Lower lobe of right lung (tissue), 2 donors: ENCODE data around the gene NAT8L. TPM values are rescaled to one million over a fixed set of nuclear protein-coding genes. Genes with fewer than 3 reads are reported as not detected.

Experiments used
- ATAC-seq, 2 donors: fragments of 200-7000 bp; cut with Tn5 transposase; one replicate each; pipeline ENCODE4 v1.9.1; 2020 to 2022; ENCODE audit warnings: mild to moderate bottlenecking in 2 of 2, moderate library complexity in 2 of 2
- DNase-seq: peaks from one replicate; pipeline ENCODE4 v3.0.0-alpha.2; 2020
- H3K27ac ChIP-seq: fragments of 200-600 bp; one replicate; pipeline ENCODE4 v1.8.0; 2022
- H3K27me3 ChIP-seq: fragments of 200-600 bp; one replicate; pipeline ENCODE4 v1.8.0; 2022; ENCODE audit warnings: low read depth
- H3K36me3 ChIP-seq: fragments of 200-600 bp; one replicate; pipeline ENCODE4 v1.8.0; 2022; ENCODE audit warnings: mild to moderate bottlenecking
- H3K4me1 ChIP-seq: fragments of 200-600 bp; one replicate; pipeline ENCODE4 v1.8.0; 2022
- H3K4me3 ChIP-seq: fragments of 200-600 bp; one replicate; pipeline ENCODE4 v1.8.0; 2022; ENCODE audit warnings: mild to moderate bottlenecking
- H3K9me3 ChIP-seq: fragments of 200-600 bp; one replicate; pipeline ENCODE4 v1.8.0; 2022
- intact Hi-C: fragments of 100-400 bp; cut with DNase I; formaldehyde crosslinking; loops from one replicate; pipeline ENCODE4 v1.11.0; 2022
- total RNA-seq: library from RNA; stranded (reverse); fragmentation: NEBNext Ultra II Directional; extraction: Animal tissue kit (Norgen Biotek cat#: 25700); gene quantifications from one replicate; pipeline ENCODE4 v1.2.1, GENCODE V29; 2021
- TF ChIP-seq, protein P1 (sequence below): fragments of 200-600 bp; IDR thresholded peaks from one replicate; pipeline ENCODE4 v1.8.0; 2022; ENCODE audit warnings: antibody characterized with exemption, mild to moderate bottlenecking
- donor health status: DM: no; HTN: yes; CAD: no; lungs with severe emphysema.

NAT8L gene
- total RNA-seq, 1 donor from 2014 or later: 0.24 TPM

DNA sequence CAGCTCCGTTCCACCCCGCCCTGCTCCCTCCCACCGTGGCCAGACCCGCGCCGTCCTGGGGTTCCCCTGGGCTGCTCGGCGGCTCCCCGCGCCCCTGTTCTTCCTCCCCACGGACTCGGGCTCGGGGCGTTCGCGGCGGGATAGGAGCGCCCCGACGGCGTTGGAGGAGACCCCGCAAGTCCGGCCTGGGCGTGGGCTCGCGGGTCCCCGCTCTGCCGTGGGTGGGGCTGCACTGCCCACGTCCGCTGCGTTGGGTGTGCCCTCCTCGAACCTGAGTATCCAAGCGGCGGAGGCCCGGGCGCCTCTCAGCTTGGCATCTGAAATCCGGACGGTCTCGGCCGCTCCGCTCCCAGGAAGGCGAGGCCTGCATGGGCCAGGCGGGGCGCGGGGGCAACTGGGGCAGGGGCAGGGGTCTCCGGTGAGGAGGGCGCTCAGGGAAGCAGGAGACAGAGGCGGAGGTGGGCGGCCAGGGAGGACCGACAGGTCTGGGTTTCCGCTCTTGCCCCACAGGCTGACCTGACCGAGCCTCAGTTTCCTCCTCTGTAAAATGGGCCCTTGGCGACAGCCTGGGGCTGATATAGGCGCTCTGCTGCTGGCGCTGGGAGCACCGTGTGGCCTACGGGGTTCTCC lies 12.0 kb upstream of the NAT8L start:
- intact Hi-C loops: no loop called here
- Histone ChIP-seq H3K4me3 (no peak overlapping the region), H3K4me1 (peaks cover 6% of the 10 kb centered on the region), H3K27me3 (peaks cover 48% of the 10 kb centered on the region), H3K27ac (no peak overlapping the region), H3K36me3 (no peaks in the 10 kb centered on the region), H3K9me3 (no peaks in the 10 kb centered on the region)
- ATAC-seq: no peak
- no peak for DNase-seq
- TF ChIP-seq, protein P1, sequence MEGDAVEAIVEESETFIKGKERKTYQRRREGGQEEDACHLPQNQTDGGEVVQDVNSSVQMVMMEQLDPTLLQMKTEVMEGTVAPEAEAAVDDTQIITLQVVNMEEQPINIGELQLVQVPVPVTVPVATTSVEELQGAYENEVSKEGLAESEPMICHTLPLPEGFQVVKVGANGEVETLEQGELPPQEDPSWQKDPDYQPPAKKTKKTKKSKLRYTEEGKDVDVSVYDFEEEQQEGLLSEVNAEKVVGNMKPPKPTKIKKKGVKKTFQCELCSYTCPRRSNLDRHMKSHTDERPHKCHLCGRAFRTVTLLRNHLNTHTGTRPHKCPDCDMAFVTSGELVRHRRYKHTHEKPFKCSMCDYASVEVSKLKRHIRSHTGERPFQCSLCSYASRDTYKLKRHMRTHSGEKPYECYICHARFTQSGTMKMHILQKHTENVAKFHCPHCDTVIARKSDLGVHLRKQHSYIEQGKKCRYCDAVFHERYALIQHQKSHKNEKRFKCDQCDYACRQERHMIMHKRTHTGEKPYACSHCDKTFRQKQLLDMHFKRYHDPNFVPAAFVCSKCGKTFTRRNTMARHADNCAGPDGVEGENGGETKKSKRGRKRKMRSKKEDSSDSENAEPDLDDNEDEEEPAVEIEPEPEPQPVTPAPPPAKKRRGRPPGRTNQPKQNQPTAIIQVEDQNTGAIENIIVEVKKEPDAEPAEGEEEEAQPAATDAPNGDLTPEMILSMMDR: no peak

GRCh38 chr4:2047781-2048581 lies 11.1 kb upstream of the NAT8L start:
- intact Hi-C loops: no loop called here
- Histone ChIP-seq H3K9me3 (no peaks in the 10 kb centered on the region), H3K27ac (no peak overlapping the region), H3K4me1 (no peaks in the 10 kb centered on the region), H3K36me3 (no peaks in the 10 kb centered on the region), H3K4me3 (no peak overlapping the region), H3K27me3 (peaks cover 48% of the 10 kb centered on the region)
- no peak for ATAC-seq
- no peak for DNase-seq
- TF ChIP-seq, protein P1: no peak

GRCh38 chr4:2048831-2049230 lies 10.3 kb upstream of the NAT8L start:
- Histone ChIP-seq H3K4me1 (no peaks in the 10 kb centered on the region), H3K9me3 (no peaks in the 10 kb centered on the region), H3K27ac (no peak overlapping the region), H3K4me3 (no peak overlapping the region), H3K36me3 (no peaks in the 10 kb centered on the region), H3K27me3 (peaks cover 51% of the 10 kb centered on the region)
- TF ChIP-seq, protein P1: no peak
- no peak for ATAC-seq
- no peak for DNase-seq
- intact Hi-C loops: no loop called here

GRCh38 chr4:2049381-2049780 lies 9.7 kb upstream of the NAT8L start:
- Histone ChIP-seq H3K4me1 (no peaks in the 10 kb centered on the region), H3K27me3 (peaks cover 55% of the 10 kb centered on the region), H3K4me3 (no peak overlapping the region), H3K36me3 (no peaks in the 10 kb centered on the region), H3K27ac (no peak overlapping the region), H3K9me3 (no peaks in the 10 kb centered on the region)
- TF ChIP-seq, protein P1: no peak
- intact Hi-C loops: no loop called here
- DNase-seq (no peak), ATAC-seq (no peak)

- Histone ChIP-seq H3K4me1 (no peaks in the 10 kb centered on the region), H3K9me3 (no peaks in the 10 kb centered on the region), H3K36me3 (no peaks in the 10 kb centered on the region), H3K27ac (no peak overlapping the region), H3K27me3 (peaks cover 60% of the 10 kb centered on the region), H3K4me3 (no peak overlapping the region)
- no peak for DNase-seq
- no peak for ATAC-seq
- TF ChIP-seq, protein P1: no peak
- intact Hi-C loops: no loop called here
Measured at GRCh38 chr4:2049811-2050210, 9.3 kb upstream of the NAT8L start.
